Karpas-422 (cell line): ENCODE measurements around the gene SDF2L1. TPM values are rescaled to one million over a fixed set of nuclear protein-coding genes. Genes with fewer than 3 reads are reported as not detected.
A peak's percentile ranks its signal among the peaks of the same experiment; 100 is the strongest.
"Not testable (repeated sequence)": the region's sequence is repeated elsewhere in the genome, so short reads cannot be mapped to it uniquely, and the experiment has no call there.

ENCODE experiments used
- DNase-seq: peaks from one replicate; pipeline ENCODE4 v3.0.0-alpha.2; 2015
- H2AFZ ChIP-seq: fragments of 200-600 bp; sonication (generic); 2 replicates; pipeline ENCODE4 v1.6.1; 2014; ENCODE audit warnings: antibody characterized with exemption, low read length, mixed read lengths
- H3K27ac ChIP-seq: fragments of 200-600 bp; sonication (generic); 2 replicates; pipeline ENCODE4 v1.5.1; 2014; ENCODE audit warnings: mild to moderate bottlenecking, low read length, moderate library complexity
- H3K27me3 ChIP-seq: fragments of 200-600 bp; sonication (generic); 2 replicates; pipeline ENCODE4 v1.6.1; 2014; ENCODE audit warnings: low read length, mixed read lengths
- H3K36me3 ChIP-seq: fragments of 200-600 bp; sonication (generic); 2 replicates; pipeline ENCODE4 v1.6.1; 2014; ENCODE audit warnings: low read length, mixed read lengths; ENCODE audit not compliant: insufficient read depth
- H3K4me1 ChIP-seq: fragments of 200-600 bp; sonication (generic); 2 replicates; pipeline ENCODE4 v1.6.1; 2014; ENCODE audit warnings: mild to moderate bottlenecking, low read length, mixed read lengths
- H3K4me2 ChIP-seq: fragments of 200-600 bp; sonication (generic); 2 replicates; pipeline ENCODE4 v1.6.1; 2014; ENCODE audit warnings: low read length, low read depth, mild to moderate bottlenecking; ENCODE audit not compliant: poor library complexity, severe bottlenecking
- H3K4me3 ChIP-seq: fragments of 200-600 bp; sonication (generic); 2 replicates; pipeline ENCODE4 v1.5.1; 2014; ENCODE audit warnings: mild to moderate bottlenecking, antibody characterized with exemption, low read length, mixed read lengths
- H3K79me2 ChIP-seq: fragments of 200-600 bp; sonication (generic); 2 replicates; pipeline ENCODE4 v1.6.1; 2014; ENCODE audit warnings: mild to moderate bottlenecking, low read length, mixed read lengths
- H3K9ac ChIP-seq: fragments of 200-600 bp; sonication (generic); 2 replicates; pipeline ENCODE4 v1.6.0; 2014; ENCODE audit warnings: low read length
- H3K9me2 ChIP-seq: fragments of 200-600 bp; sonication (generic), shearing (Covaris generic); replicated peaks from 2 replicates; pipeline ENCODE4 v1.6.0; 2014; ENCODE audit warnings: mild to moderate bottlenecking, low read length, moderate library complexity; ENCODE audit not compliant: insufficient read depth
- H3K9me3 ChIP-seq: fragments of 300-700, 200-600 bp; sonication (generic); 2 replicates; pipeline ENCODE4 v1.6.1; 2014; ENCODE audit warnings: low read length, mixed read lengths
- H4K20me1 ChIP-seq: fragments of 200-600 bp; sonication (generic); 2 replicates; pipeline ENCODE4 v1.6.1; 2014; ENCODE audit warnings: mild to moderate bottlenecking, antibody characterized with exemption, low read length, low read depth; ENCODE audit not compliant: insufficient read depth
- total RNA-seq: library from RNA; depleted of rRNA; stranded (reverse); fragments of >200 nt; shearing (Covaris generic); gene quantifications from 2 replicates; pipeline ENCODE4 v1.2.3, GENCODE V29; 2014; ENCODE audit warnings: low replicate concordance

Gene SDF2L1
- total RNA-seq, 1 experiment from 2014 or later: 19.0 TPM

DNA sequence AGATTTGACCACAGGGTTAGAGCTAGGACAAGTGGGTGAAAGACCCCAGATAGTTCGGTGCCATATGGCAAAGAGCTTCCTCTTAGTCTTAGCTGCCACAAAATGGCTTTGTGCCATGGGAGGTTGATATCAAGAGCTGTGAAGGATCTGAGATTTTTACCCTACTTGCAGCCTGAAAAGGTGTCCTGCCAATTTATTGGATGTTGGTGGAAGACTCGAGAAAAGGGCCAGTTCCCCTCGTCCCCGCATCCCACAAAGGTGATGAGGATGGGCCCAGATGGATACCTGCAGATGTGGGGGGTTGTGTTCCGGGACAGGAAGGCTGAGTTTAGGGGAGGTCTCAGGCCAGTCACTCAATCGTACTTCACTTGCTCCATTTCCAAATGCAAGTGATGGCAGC is 39.5 kb upstream of the SDF2L1 start:
- H3K36me3 ChIP-seq: no peaks in the 10 kb centered on the region
- H3K4me3 ChIP-seq: no peak overlapping the region
- H4K20me1 ChIP-seq: peaks cover 33% of the 10 kb centered on the region
- no peak for DNase-seq
- peaks cover 90% of the 10 kb centered on the region for H3K79me2 ChIP-seq
- H3K9me3 ChIP-seq: no peaks in the 10 kb centered on the region
- H3K27ac ChIP-seq: no peak overlapping the region
- no peaks in the 10 kb centered on the region for H3K9me2 ChIP-seq
- no peaks in the 10 kb centered on the region for H3K27me3 ChIP-seq
- H3K4me2 ChIP-seq: no peak overlapping the region
- no peak overlapping the region for H2AFZ ChIP-seq
- H3K9ac ChIP-seq: no peak overlapping the region
- peaks cover 16% of the 10 kb centered on the region for H3K4me1 ChIP-seq

GRCh38 chr22:21603973-21604372 is 38.1 kb upstream of the SDF2L1 start:
- H3K4me2 ChIP-seq: no peak overlapping the region
- DNase-seq: peak; percentile 46
- H3K36me3 ChIP-seq: no peaks in the 10 kb centered on the region
- no peak overlapping the region for H2AFZ ChIP-seq
- H3K9me2 ChIP-seq: no peaks in the 10 kb centered on the region
- H3K9ac ChIP-seq: no peak overlapping the region
- H3K27ac ChIP-seq: no peak overlapping the region
- H3K4me1 ChIP-seq: peaks cover 16% of the 10 kb centered on the region
- no peaks in the 10 kb centered on the region for H3K27me3 ChIP-seq
- H4K20me1 ChIP-seq: peaks cover 29% of the 10 kb centered on the region
- H3K4me3 ChIP-seq: no peak overlapping the region
- H3K9me3 ChIP-seq: no peaks in the 10 kb centered on the region
- H3K79me2 ChIP-seq: peaks cover 90% of the 10 kb centered on the region

- Histone ChIP-seq H4K20me1 (peaks cover 21% of the 10 kb centered on the region), H3K27me3 (no peaks in the 10 kb centered on the region), H3K9me2 (no peaks in the 10 kb centered on the region), H3K4me2 (no peak overlapping the region), H3K9me3 (no peaks in the 10 kb centered on the region), H3K9ac (no peak overlapping the region), H3K4me1 (peaks cover 16% of the 10 kb centered on the region), H3K79me2 (peaks cover 87% of the 10 kb centered on the region), H3K4me3 (no peak overlapping the region), H2AFZ (no peak overlapping the region), H3K36me3 (no peaks in the 10 kb centered on the region; the same call in 1 of the 2 replicates), H3K27ac (no peak overlapping the region)
- DNase-seq: no peak
Measured at GRCh38 chr22:21605887-21606564, 36.1 kb upstream of the SDF2L1 start.

- Histone ChIP-seq H3K27me3 (no peaks in the 10 kb centered on the region), H3K4me1 (peaks cover 16% of the 10 kb centered on the region), H3K27ac (no peak overlapping the region), H4K20me1 (peaks cover 21% of the 10 kb centered on the region), H3K4me2 (no peak overlapping the region), H3K9me3 (no peaks in the 10 kb centered on the region), H2AFZ (no peak overlapping the region), H3K9me2 (no peaks in the 10 kb centered on the region), H3K4me3 (no peak overlapping the region), H3K36me3 (peaks cover 2% of the 10 kb centered on the region; the same call in 1 of the 2 replicates), H3K9ac (no peak overlapping the region), H3K79me2 (peaks cover 89% of the 10 kb centered on the region)
- no peak for DNase-seq
Measured at GRCh38 chr22:21606775-21607174, 35.3 kb upstream of the SDF2L1 start.

- H3K4me2 ChIP-seq, H3K9me2 ChIP-seq, H3K9me3 ChIP-seq, H3K4me3 ChIP-seq, H3K27ac ChIP-seq, H3K9ac ChIP-seq, DNase-seq, H2AFZ ChIP-seq, H3K27me3 ChIP-seq: not testable (repeated sequence)
- peaks cover 13% of the 10 kb centered on the region for H3K4me1 ChIP-seq
- H3K36me3 ChIP-seq: peaks cover 16% of the 10 kb centered on the region; the same call in 1 of the 2 replicates
- H3K79me2 ChIP-seq: peaks cover 90% of the 10 kb centered on the region
- H4K20me1 ChIP-seq: peaks cover 18% of the 10 kb centered on the region; the same call in 1 of the 2 replicates
Measured at GRCh38 chr22:21609556-21610157, 32.4 kb upstream of the SDF2L1 start.

- Histone ChIP-seq H3K36me3 (peaks cover 16% of the 10 kb centered on the region; the same call in 1 of the 2 replicates), H3K27ac (no peak overlapping the region), H3K27me3 (no peaks in the 10 kb centered on the region), H3K79me2 (peaks cover 85% of the 10 kb centered on the region), H3K4me3 (no peak overlapping the region), H3K4me1 (peaks cover 13% of the 10 kb centered on the region), H3K9me2 (no peaks in the 10 kb centered on the region), H3K4me2 (no peak overlapping the region), H2AFZ (no peak overlapping the region), H3K9me3 (no peaks in the 10 kb centered on the region), H3K9ac (no peak overlapping the region), H4K20me1 (peaks cover 14% of the 10 kb centered on the region; the same call in 1 of the 2 replicates)
- no peak for DNase-seq
Measured at GRCh38 chr22:21611210-21611977, 30.7 kb upstream of the SDF2L1 start.

DNA sequence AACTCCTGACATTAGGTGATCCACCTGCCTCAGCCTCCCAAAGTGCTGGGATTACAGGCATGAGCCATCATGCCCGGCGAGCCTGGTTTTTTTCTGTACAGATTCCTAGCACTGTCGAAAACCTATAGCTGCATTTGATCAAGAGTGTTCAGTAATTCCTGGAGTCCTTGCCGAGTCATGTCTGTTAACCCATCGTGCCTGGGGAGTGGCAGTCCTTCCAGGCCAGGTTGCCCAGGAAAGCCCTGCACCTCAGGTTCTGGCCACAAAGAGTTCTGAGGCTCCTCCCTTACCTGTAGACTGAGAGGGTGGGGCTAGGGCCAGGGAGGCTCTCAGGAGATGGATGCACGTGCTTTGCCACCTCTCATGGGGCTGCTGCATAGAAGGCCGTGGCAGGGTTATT is 29.2 kb upstream of the SDF2L1 start:
- Histone ChIP-seq H3K79me2 (peaks cover 78% of the 10 kb centered on the region), H3K9ac (no peak overlapping the region), H3K27ac (no peak overlapping the region), H2AFZ (no peak overlapping the region), H3K4me3 (no peak overlapping the region), H3K4me1 (peaks cover 13% of the 10 kb centered on the region), H4K20me1 (peaks cover 11% of the 10 kb centered on the region; the same call in 1 of the 2 replicates), H3K27me3 (no peaks in the 10 kb centered on the region), H3K4me2 (no peak overlapping the region), H3K36me3 (peaks cover 16% of the 10 kb centered on the region; the same call in 1 of the 2 replicates), H3K9me2 (no peaks in the 10 kb centered on the region), H3K9me3 (no peaks in the 10 kb centered on the region)
- DNase-seq: no peak
